Esophagus (tissue), 2 donors: ENCODE measurements around the gene CEP70. TPM values are rescaled to one million over a fixed set of nuclear protein-coding genes. Genes with fewer than 3 reads are reported as not detected.

ENCODE experiments used
- H3K27ac ChIP-seq, 2 donors: one replicate each; pipeline ENCODE4 v1.5.1; 2013; ENCODE audit warnings: low read depth in 2 of 2, mild to moderate bottlenecking in 2 of 2, inconsistent platforms in 1 of 2, low read length in 1 of 2, moderate library complexity in 1 of 2
- H3K27me3 ChIP-seq, 2 donors: one replicate each; pipeline ENCODE4 v1.6.1; 2013; ENCODE audit warnings: low read length in 2 of 2, control low read depth in 1 of 2, mild to moderate bottlenecking in 1 of 2; ENCODE audit not compliant: insufficient read depth in 2 of 2, control insufficient read depth in 1 of 2
- H3K36me3 ChIP-seq, 2 donors: one replicate each; pipeline ENCODE4 v1.6.1; 2013; ENCODE audit warnings: low read length in 1 of 2; ENCODE audit not compliant: control insufficient read depth in 2 of 2, insufficient read depth in 2 of 2
- H3K4me1 ChIP-seq, 2 donors: one replicate each; pipeline ENCODE4 v1.6.1; 2013; ENCODE audit warnings: low read length in 1 of 2; ENCODE audit not compliant: control insufficient read depth in 2 of 2, insufficient read depth in 2 of 2
- H3K4me3 ChIP-seq, 2 donors: one replicate each; pipeline ENCODE4 v1.5.1; 2013; ENCODE audit warnings: low read length in 2 of 2, mild to moderate bottlenecking in 2 of 2, low read depth in 1 of 2, moderate library complexity in 1 of 2
- H3K9me3 ChIP-seq, 2 donors: one replicate each; pipeline ENCODE4 v1.6.1; 2013; ENCODE audit warnings: mild to moderate bottlenecking in 2 of 2, low read depth in 1 of 2, low read length in 1 of 2, moderate library complexity in 1 of 2; ENCODE audit not compliant: control insufficient read depth in 2 of 2, insufficient read depth in 1 of 2
- WGBS, 2 donors: extraction: QIAGEN DNeasy Blood & Tissue Kit; methylation state at CpG; one replicate each; pipeline ENCODE4 v1.1.7; 2013; 5-methylcytosine and 5-hydroxymethylcytosine counted together
- polyA plus RNA-seq, 2 donors: library from polyadenylated mRNA; stranded (reverse); fragments of 200-250 nt; gene quantifications; one replicate each; pipeline ENCODE4 v1.2.3, GENCODE V29; 2013
- donor health status: healthy with polysubstance abuse.
- donor health status: Bipolar disorder and iron deficiency.

The CEP70 gene
- polyA plus RNA-seq, 2 donors: 7.2 to 8.3 TPM

DNA sequence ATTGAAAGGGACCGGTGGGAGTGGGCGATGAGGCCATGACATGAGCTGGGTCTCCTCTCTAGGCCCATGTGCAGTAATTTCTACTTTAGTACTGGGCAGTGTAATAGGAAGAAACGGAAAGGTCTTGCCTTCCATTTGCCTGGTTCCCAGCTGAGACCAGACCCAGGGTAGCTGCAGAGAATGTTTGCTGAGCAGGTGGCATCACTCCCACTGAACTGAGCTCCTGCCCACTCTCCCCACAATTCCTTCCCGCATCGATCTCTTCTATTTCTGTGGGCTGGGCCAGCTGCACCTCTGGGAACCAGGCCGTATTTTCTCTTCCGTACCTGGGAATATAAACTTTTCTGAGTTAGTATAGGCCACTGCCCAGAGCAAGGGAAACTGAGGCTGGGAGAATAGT, 143.9 kb downstream of the CEP70 start:
- WGBS, 2 donors: 80 to 92% methylated on average over 7 of the region's 7 CpGs
- Histone ChIP-seq H3K27me3 (no peaks in the 10 kb centered on the region), H3K4me3 (no peak overlapping the region)

DNA sequence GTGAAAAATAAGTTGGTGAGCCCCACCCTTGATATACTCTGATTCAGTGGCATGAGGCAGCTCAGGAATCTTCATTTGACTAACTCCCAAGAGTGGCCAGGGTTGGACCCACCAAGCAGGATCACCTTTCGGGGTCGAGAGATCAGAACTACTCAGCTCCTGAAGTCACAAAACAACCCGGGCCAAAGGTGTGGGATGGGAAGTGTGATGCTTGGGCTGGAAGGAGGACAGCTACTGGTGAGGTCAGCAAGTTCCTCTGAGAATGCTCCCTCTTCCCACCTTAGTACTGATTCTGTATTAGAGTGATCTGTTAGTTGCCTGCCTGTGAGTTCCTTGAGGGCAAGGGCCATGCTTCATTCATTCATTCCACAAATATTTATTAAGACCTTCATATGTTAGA, 144.6 kb downstream of the CEP70 start:
- Histone ChIP-seq H3K36me3 (no peaks in the 10 kb centered on the region), H3K27ac (no peak overlapping the region), H3K9me3 (no peaks in the 10 kb centered on the region), H3K4me3 (no peak overlapping the region), H3K4me1 (no peaks in the 10 kb centered on the region), H3K27me3 (no peaks in the 10 kb centered on the region)
- 85 to 91% methylated on average over 3 of the region's 3 CpGs for WGBS, 2 donors

More for the DNA sequence above, 143.9 kb downstream of the CEP70 start:
- H3K27ac ChIP-seq: no peak overlapping the region
- H3K9me3 ChIP-seq: no peaks in the 10 kb centered on the region
- no peaks in the 10 kb centered on the region for H3K36me3 ChIP-seq
- no peaks in the 10 kb centered on the region for H3K4me1 ChIP-seq

DNA sequence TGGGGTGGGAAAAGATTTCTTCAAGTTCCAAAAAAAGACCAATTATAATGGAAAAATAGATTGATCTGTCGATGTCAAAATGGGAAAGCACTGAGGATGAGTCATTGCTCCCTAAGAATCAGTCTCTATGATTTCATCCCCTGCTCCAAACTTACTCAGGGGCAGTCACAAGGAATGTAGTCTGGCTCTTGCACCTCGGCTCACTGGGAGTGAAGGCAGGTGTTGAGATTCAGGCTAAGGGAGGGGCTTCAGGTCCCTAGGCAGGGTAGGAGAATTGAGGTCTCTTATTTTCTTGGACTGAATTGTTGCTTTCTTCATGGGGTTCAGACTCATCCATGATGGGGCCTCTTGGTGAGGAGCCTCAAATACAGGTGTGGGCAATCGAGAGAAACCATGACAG, 145.4 kb downstream of the CEP70 start:
- Histone ChIP-seq H3K36me3 (no peaks in the 10 kb centered on the region), H3K27ac (no peak overlapping the region), H3K4me1 (no peaks in the 10 kb centered on the region), H3K9me3 (no peaks in the 10 kb centered on the region), H3K4me3 (no peak overlapping the region), H3K27me3 (no peaks in the 10 kb centered on the region)
- 79 to 80% methylated on average over 3 of the region's 3 CpGs for WGBS, 2 donors

DNA sequence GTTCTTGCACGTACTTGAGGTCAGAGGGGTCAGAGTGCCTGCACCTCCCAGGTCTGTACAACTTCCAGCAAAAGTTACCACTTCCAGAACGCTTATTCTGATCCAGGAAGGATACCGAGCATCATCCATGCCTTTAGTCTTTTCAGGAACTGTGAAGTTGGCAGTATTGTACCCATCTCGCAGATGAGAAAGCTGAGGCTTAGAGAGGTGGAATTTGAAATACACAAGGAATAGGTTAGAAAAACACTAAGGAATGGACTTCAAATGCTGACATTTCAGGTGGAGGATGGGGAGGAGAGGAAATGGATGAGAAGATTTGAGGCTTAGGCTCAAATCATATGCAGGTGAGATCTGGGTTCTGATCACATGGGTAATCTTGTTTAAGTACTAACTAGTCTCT, 148.4 kb downstream of the CEP70 start:
- no peaks in the 10 kb centered on the region for H3K9me3 ChIP-seq
- no peak overlapping the region for H3K27ac ChIP-seq
- H3K27me3 ChIP-seq: no peaks in the 10 kb centered on the region
- H3K4me3 ChIP-seq: no peak overlapping the region
- WGBS, 2 donors: 92 to 93% methylated on average over 4 of the region's 4 CpGs
- no peaks in the 10 kb centered on the region for H3K36me3 ChIP-seq
- no peaks in the 10 kb centered on the region for H3K4me1 ChIP-seq

DNA sequence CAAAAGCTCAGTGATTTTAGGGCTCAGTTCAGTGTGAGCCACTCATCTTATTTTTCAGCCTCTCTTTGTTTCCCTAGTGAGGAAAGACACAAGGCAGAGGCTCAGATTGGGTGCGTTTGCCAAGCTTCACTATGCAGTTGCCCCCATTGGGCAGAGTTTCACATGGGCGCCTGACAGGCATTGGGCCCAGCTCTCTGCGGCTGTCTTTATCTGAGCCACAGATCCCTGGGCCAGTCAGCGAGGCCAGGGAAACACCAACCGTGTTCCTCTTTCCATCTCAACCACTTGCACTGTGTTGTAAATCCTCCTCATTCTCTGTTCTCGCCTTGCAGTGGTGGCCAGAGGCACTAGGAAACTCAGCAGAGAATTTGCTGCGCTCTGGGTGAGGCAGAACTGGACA, 148.8 kb downstream of the CEP70 start:
- Histone ChIP-seq H3K9me3 (no peaks in the 10 kb centered on the region), H3K27ac (no peak overlapping the region), H3K4me3 (no peak overlapping the region), H3K4me1 (no peaks in the 10 kb centered on the region), H3K27me3 (no peaks in the 10 kb centered on the region), H3K36me3 (no peaks in the 10 kb centered on the region)
- 90 to 94% methylated on average over 7 of the region's 7 CpGs for WGBS, 2 donors

Other genes starting within 250 kb of the CEP70 start
- 1 to 10 TPM; 1.2 to 2.4 TPM for gene MRAS, start 245.7 kb downstream of the CEP70 start, polyA plus RNA-seq
- under 1 TPM; 0.56 to 0.63 TPM for gene ESYT3, start 159.6 kb downstream of the CEP70 start, polyA plus RNA-seq
- gene FAIM, start 14.5 kb upstream of the CEP70 start, polyA plus RNA-seq: 10 to 100 TPM; 13.6 to 14.1 TPM
- gene PIK3CB, start 240.7 kb upstream of the CEP70 start, polyA plus RNA-seq: 10 to 100 TPM in 1 of 2 donors, 1 to 10 TPM in 1; 7.5 to 10.6 TPM